Occipital lobe (tissue), 2 donors: ENCODE results near the gene ICAM3. TPM values are rescaled to one million over a fixed set of nuclear protein-coding genes. Genes with fewer than 3 reads are reported as not detected.

ENCODE experiments used
- DNase-seq: peaks from one replicate; lab custom pipeline; 2025; lab: John Stamatoyannopoulos, UW
- total RNA-seq: library from RNA; depleted of rRNA; stranded (reverse); fragments of >200 nt; gene quantifications from one replicate; pipeline ENCODE4 v1.2.3, GENCODE V29; 2014

The ICAM3 gene
- total RNA-seq, 1 donor from 2014 or later: 0.94 TPM

DNA sequence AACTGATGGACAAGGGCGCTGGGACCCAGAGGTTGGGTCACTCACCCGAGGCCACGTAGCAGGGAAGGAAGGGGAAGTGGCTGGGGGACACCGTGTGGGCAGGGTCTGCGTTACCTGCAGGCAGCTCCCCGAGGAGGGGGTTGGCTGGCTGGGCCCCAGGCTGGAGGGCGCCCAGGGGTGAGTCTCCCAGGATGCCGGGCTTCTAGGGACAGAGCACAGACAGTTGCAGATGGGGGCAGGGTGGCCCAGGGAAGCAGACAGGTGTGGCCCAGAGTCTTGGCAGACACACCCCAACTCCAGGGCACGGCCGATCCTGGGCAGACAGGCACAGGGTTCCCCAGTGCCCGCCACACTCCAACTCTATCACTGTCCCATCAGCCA is 18.0 kb downstream of the ICAM3 start:
- no peak for DNase-seq

DNA sequence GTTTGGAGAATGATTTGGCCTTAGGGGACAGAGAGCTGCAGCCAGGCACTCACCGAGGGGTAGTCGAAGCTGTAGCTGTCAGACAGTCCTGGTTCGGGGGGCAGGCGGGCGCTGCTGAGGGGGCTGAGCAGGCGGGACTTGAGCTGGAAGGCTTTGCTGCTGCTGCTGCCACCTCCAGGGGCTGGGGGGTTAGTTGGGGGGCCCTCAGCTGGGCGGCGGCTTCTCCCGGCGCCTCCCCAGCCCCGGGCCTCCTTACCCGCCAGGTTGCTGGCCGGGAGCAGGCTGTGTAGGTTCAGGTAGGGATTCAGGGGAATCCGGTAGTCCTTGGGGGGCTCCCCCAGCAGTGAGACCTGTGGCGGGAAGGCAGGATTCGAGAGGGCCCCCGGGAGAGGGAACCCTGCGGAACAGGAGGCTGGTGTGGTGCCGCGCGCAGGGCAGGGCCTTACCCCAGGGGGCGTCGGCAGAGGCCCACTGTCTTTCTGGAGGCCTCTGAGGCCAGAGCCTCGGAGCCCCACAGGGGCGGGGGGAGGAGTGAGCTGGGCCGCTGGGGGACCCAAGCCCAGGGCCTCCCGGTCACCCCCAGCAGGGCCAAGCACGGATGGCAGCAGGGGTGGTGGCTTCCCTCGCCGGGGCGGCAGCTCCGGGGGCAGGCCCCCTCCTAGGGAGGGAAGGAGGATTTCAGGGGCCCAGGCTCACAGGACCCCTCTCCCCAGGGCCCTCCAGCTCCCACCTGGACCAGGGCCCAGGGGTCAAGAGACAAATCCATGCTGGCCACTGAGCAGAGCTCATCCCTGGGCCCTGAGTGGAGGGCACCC is 18.6 kb downstream of the ICAM3 start:
- no peak for DNase-seq

DNA sequence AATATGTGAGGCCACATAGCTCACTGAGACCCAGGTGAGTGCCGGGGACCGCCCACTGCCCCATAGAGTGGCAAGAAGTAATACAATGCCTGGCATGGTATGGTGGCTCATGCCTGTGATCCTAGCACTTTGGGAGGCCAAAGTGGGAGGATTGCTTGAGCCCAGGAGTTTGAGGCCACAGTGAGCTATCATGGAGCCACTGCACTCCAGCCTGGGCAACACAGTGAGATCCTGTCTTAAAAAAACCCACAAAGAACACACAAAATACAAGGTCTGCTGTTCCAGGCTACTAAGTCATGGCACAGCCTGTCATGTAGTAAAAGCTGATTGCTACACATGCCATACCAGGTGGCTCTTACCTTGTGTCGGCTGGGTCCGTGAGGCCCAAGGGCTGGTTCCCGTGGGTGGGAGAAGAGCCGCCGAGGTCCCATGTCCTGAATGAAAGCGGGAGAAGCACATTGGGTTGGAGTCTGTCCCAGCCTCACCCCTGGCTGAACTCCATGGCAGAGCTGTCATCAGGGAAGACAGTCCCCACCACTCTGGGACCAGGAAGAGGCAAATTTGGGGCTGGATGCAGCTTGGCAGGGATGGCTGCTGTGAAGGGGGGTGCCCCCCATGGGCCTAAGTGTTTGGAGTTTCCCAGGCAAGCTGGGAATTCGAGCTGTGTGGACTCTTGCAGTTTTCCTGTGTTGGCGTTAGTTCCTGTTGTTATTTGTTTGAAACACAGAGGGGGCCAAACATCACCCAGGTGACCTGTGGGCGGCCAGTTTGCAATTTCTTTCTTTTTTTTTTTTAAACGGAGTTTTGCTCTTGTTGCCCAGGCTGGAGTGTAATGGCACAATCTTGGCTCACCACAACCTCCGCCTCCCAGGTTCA is 20.4 kb downstream of the ICAM3 start:
- no peak for DNase-seq

DNA sequence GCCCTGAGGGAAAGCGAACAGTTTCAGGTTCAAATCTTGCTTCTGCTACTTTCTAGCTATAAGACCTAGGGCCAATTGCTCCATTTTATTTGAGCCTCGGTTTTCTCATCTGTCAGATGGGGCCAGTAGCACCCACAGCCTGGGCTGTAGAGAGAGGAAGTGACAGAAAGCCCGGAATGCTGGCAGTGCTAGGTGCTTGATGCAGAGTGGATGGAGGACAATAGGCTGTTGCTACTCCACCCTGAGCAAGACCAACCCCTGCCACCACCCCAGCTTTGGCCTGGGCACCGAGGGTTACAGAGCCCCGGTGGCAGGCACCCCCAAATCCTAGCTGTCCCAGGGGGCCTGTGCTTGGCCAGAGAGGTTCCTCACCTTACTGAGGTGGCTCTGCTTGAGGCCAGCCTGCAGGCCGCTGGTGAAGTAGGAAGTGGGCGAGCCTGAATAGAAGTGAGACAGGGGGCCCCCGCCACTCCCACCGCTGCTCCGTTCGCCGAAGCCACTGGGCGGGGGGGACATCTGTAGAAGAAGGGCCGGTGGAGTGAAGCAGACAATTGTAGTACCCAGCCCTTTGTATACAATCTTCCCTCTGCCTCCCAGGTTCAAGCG is 21.5 kb downstream of the ICAM3 start:
- DNase-seq: no peak

DNA sequence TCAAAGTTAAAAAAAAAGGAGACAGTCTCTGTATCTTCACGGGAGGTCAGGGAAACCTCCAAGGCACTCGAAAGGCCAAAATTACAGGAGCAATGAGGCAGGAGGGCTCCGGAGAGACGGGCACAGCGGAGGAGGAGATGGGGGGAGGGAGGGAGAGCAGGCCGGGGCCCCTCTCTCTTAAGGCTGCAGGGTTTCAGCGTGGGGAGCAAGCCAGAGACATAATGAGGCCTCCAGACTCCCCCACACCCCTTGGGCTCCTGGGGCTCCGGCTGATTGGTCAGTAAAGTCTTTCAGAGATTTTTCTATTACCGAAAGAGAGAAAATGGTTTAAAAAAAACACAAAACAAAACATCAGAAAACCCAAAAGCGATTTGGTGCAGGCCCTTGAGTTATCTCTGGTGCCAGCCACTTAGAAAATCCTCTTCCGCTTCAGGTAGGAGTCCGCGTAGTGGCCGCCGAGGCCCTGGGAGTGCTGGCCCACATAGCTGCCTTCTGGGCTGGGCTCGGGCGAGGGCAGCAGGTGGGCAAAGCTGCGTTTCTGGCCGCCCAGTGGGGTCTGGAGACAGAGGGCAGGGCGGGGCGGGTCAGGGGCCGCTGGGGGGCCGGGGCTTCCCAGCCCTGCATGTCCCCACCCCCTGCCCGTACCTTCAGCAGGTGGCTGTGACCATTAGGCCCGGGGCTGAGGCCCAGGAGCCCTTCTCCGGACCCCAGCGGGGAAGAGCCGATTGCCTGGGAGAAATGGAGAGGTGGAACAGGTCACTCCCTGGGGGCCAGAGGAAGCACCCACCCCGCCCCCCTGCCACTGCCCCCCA is 22.2 kb downstream of the ICAM3 start:
- DNase-seq: no peak

DNA sequence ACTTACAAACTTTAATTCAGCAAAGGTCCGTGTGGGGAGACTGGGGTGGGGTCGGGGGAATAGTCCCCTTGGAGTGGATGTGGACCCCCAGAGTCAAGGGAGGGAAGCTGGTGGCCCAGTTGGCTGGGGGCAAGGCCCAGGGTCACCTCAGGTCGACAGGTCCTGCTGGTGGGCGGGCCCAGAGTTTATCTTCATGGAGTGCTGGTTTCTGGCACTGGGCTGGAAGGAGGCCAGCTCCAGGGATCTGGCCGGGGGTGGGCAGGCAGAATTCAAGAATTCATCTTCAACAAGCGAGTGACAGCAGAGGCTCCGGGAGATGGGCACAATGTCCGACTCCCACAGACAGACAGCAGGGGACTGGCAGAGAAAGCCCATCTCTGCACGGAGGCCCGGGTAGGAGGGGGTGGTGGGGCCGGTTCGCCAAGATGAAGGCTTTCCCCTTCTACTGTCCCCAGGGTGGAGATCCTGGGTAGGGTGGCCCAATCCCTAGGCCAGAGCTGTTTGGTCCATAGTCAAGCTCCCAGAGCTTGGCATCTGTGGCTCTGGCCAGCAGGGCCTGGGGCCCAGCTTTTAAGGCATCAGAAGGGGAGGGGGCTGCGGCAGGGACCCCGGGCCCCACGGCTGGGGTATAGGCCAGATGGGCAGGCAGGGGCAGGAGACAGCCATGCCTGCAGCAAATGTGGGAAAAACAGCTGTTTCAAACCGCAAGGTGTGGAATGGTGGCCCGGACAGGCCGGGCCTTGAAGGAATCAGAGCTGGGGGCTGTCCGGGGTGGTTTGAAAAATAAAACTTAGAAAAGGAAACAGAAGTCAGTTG is 23.0 kb downstream of the ICAM3 start:
- no peak for DNase-seq

DNA sequence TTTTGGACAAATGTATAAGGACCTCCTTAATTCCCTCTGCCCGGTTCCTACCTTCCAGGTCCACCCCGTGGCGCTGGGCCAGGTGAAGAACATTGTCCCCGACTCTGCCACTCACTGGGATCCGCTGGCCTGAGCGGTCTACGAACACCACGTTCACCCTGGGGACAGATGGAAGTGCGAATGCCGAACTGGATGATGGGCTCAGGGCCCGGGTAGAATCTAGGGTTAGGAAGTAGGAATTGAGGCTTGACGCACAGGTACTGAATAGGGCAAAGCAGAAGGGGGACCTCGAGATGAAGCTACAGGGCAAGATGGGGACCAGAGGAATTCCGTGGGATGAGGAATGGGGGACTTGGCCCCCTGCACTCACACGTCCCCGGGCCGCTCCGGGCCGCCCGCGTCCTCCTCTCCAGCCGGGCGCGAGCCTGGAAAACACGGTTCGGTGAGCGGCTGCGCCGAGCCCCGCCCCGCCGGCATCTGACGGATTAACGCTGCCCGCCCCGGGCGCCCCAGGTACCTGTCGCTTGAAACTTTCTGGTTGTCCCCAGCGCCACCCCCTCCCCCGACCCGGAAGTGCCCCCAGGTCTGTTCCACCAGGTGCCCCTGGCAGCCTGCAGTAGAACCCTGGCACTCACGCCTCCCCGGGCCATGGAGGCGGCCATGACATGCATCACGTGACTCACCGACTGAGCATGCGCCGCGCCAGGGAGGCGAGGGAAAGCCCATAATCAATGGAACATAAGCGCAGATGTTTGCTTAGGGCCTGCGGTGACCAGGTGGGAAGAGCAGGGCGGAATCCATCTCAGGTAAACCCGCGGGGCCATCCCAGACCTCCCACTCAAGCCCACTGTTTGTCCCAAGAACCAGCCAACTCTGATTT is 23.8 kb downstream of the ICAM3 start, which contains the start of gene FDX2:
Gene FDX2, minus strand, starts transcription at position 681 of the 880 bp plus-strand sequence. Its CDS starts 19 bp downstream, at position 662.
- DNase-seq: peak; percentile 80

DNA sequence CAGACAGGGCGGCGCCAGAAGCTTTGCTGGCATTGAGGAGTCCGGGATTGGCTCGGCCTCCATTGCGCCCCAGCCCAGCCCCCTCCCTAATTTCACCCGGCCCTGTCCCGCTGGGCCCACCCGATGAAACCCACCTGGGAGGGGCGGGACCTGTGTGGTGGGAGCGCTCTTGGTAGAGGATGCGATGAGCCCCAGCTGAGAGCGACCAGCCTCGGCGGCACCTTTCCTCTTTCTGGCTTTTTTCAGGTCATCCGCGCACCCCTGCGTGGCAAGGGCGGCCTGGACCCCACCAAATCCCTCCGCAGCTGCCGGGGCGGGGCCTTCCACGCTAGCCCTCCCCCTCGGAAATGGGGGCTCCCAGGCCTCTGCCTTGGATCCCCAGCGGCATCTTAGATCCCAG is 30.0 kb downstream of the ICAM3 start, which contains the start of gene ZGLP1:
Gene ZGLP1, minus strand, starts transcription at position 393 of the 400 bp plus-strand sequence.
- no peak for DNase-seq

DNA sequence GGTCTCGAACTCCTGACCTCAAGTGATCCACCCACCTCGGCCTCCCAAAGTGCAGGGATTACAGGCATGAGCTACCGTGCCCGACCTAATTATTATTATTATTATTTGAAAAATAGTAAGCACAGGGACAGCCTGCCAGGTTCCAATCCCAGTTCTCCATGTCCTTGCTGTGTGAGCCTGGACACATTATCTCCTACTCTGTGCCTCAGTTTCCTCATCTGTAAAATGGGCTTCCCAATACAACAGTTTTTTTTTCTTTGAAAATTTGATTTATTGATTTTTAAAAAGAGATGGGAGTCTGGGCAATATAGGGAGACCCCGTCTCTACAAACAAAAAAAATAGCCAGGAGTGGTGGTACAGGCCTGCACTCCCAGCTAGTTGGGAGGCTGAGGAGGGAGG is 33.1 kb downstream of the ICAM3 start:
- DNase-seq: no peak

DNA sequence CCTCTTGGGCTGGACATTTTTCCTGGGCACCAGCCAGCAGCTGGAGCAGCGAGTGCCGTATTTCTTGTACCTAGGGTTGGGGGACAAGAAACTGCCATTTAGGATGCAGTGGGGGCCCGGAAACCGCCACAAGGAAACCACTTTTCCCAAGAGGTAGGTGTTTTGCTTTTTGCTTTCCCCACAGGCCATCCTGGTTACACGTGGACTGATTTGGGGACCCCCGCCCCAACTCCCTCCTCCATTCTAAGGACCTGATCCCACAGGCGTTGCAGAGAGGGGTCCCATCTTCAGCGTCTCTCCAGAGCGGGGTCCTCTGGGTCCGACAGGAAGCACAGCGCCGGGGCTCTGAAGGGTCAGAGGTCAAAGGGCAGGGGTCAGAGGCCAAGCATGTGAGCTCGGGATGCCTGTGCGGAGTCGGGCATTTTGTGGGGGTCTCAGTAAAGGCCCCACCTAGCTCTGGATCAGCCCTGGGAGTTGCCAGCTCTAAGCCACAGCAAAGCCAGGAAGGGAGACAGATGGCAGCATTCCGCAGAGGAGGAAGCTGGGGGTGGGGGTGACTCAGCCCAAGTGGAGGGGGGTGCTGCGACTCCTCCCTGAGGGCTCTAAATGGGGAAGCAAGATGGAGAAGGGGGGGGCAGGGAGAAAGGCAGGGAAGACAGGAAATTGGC is 34.2 kb downstream of the ICAM3 start:
- DNase-seq: peak; percentile 56

DNA sequence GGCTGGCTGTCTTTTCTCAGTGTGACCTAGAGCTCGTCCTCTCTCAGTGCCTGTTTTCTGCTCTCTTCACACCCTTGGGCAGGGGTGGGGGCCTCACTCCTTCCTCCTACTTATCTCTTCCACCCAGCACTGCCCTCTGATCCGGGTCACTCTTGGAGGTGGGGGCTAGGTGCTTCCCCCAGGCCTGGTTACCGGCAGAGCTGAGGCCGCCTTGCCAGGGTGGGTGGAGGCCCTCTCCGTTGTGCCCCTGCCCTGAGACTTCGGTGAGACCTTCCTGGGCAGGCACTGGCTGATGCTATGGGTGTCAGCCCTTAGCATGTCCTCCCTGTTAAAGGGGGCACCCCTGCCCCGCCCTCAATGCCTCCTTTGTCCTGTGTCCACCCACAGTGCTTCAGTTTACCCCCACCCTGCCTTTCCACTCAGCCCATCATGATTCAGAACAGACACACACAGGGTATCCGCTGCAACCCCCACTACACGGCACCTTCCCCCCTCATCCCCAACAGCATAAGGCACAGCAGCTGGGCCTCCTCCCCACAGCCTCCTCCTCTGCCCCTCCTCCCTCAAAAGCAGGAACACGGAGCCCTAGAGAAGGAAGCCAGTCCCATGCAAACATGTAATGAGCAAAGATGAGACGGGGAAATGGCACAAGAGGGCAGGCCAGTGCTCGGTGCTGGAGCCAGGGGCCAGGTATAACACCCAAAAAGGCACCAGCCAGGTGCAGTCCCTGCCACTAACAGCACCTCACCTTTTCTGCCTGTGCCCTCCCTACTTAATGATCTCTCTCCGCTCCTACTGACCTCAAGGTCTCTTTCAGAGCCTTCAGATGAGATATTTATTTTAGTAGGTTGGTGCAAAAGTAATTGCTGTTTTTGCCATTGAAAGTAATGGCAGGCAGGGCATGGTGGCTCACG is 39.6 kb downstream of the ICAM3 start:
- peak; percentile 25 for DNase-seq

DNA sequence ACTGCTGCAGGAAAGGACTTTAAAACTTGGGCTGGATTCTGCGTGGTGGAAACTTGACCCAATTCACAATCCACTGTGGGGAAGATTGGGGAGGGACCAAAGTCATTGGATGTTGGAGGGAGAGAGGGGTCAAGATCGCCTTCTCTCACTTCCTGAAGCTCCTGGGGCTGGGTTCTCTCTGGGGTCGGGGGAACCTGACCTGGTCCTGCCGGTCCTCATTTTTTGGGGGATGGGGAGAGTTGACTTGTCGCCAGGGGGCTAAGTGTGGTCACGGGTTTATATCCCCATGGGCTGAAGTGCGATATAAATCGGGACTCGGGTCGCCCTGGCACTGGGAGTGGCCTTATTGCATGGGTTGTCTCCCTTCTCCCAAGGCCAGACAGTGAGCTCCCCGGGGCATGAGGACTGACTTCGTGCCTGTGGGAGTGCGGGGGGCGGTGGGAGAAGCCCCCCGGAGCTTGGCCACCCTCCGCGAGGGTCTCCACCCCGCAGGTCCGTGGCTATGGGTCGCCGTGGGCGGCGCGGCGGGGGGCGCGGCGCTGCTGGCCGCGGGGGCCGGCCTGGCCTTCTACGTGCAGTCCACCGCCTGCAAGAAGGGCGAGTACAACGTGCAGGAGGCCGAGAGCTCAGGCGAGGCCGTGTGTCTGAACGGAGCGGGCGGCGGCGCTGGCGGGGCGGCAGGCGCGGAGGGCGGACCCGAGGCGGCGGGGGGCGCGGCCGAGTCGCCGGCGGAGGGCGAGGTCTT is 43.4 kb downstream of the ICAM3 start:
- DNase-seq: no peak

DNA sequence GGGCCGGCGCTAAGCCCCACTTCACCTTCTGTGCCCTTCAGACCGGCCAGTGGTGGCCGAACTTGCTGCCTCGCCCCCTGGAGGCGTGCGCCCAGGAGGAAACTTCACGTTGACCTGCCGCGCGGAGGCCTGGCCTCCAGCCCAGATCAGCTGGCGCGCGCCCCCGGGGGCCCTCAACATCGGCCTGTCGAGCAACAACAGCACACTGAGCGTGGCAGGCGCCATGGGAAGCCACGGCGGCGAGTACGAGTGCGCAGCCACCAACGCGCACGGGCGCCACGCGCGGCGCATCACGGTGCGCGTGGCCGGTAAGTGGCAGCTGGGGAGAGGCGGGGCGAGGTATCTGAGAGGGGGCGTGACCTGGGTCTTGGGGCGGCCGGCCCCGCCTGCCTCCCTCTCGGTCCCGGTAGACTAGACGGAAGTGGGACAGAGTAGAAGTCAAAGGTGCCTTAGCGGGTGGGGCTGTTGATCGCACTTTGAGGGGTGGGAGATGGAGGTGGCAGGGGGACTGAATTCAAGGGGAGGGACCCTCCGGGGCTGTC is 44.0 kb downstream of the ICAM3 start:
- no peak for DNase-seq

DNA sequence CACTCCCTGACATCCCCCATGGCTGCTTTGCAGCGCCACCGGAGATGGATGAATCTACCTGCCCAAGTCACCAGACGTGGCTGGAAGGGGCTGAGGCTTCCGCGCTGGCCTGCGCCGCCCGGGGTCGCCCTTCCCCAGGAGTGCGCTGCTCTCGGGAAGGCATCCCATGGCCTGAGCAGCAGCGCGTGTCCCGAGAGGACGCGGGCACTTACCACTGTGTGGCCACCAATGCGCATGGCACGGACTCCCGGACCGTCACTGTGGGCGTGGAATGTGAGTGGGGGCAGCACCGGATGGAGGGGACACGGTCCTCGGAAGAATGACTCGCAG is 45.1 kb downstream of the ICAM3 start:
- no peak for DNase-seq

DNA sequence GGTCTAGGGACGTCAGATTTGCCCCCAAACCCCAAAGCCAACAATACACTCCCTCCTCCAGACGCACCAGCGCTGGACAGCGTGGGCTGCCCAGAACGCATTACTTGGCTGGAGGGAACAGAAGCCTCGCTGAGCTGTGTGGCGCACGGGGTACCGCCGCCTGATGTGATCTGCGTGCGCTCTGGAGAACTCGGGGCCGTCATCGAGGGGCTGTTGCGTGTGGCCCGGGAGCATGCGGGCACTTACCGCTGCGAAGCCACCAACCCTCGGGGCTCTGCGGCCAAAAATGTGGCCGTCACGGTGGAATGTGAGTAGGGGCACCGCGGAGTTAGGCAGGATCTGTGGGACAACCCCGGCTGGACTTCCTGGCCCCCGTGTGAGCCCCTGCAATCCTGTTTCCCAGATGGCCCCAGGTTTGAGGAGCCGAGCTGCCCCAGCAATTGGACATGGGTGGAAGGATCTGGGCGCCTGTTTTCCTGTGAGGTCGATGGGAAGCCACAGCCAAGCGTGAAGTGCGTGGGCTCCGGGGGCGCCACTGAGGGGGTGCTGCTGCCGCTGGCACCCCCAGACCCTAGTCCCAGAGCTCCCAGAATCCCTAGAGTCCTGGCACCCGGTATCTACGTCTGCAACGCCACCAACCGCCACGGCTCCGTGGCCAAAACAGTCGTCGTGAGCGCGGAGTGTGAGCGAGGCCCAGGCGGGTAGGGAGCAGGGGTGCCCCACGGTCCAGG is 45.6 kb downstream of the ICAM3 start:
- no peak for DNase-seq
